Measurements from ENCODE around the gene GPSM3. TPM values are rescaled to one million over a fixed set of nuclear protein-coding genes. Genes with fewer than 3 reads are reported as not detected.

GPSM3 gene
- total and polyA plus RNA-seq, 2 of the 13 experiments (the other 11 are each of a cell fraction or from before 2014, with no cell fraction given): 0.18 to 6.2 TPM

- TF ChIP-seq DMTF1 (CRISPR knock-in tag; IDR thresholded peaks at IDR 0.05) (no peak; the same call in 1 of the 2 replicates), KDM3A (CRISPR knock-in tag; IDR thresholded peaks at IDR 0.05; ENCODE audit: low read depth) (peak; percentile 50; the same call in 1 of the 2 replicates), ZNF501 (CRISPR knock-in tag; IDR thresholded peaks at IDR 0.05) (peak; percentile 80), CEBPB (IDR thresholded peaks at IDR 0.05; ENCODE audit: borderline replicate concordance, low read depth, low read length) (peak; percentile 67; the same call in 1 of the 2 replicates), ZNF567 (CRISPR knock-in tag; IDR thresholded peaks at IDR 0.05; ENCODE audit: borderline replicate concordance) (no peak), GTF2F1 (IDR thresholded peaks at IDR 0.05; ENCODE audit: low read length) (0 out of 2 replicates have a peak, but pooled peaks have one; percentile 5), CHD2 (IDR thresholded peaks at IDR 0.05; ENCODE audit: low read depth, low read length) (peak; percentile 80), JARID2 (CRISPR knock-in tag; IDR thresholded peaks at IDR 0.05; ENCODE audit: insufficient replicate concordance) (no peak), MATR3 (CRISPR knock-in tag; IDR thresholded peaks at IDR 0.05) (no peak), ZNF564 (CRISPR knock-in tag; IDR thresholded peaks at IDR 0.05) (no peak), PPARG (CRISPR knock-in tag; conservative IDR thresholded peaks at IDR 0.05) (no peak), CCDC6 (CRISPR knock-in tag; IDR thresholded peaks at IDR 0.05) (no peak), FIP1L1 (IDR thresholded peaks at IDR 0.05; ENCODE audit: borderline replicate concordance, insufficient read depth, low read depth, low read length) (no peak), U2AF2 (IDR thresholded peaks at IDR 0.05; ENCODE audit: low read depth, low read length) (peak; percentile 91), ZNF562 (CRISPR knock-in tag; IDR thresholded peaks at IDR 0.05; ENCODE audit: borderline replicate concordance) (no peak), POGZ (CRISPR knock-in tag; IDR thresholded peaks at IDR 0.05) (no peak), DNMT3B (CRISPR knock-in tag; conservative IDR thresholded peaks at IDR 0.05) (peak; percentile 57; the same call in 1 of the 2 replicates), ZFP82 (CRISPR knock-in tag; IDR thresholded peaks at IDR 0.05; ENCODE audit: borderline replicate concordance) (no peak), NFRKB (IDR thresholded peaks at IDR 0.05) (no peak), RBFOX2 (IDR thresholded peaks at IDR 0.05; ENCODE audit: low read depth, low read length) (no peak; the same call in 1 of the 2 replicates), ZBTB7B (CRISPR knock-in tag; IDR thresholded peaks at IDR 0.05) (no peak), KAT7 (CRISPR knock-in tag; IDR thresholded peaks at IDR 0.05; ENCODE audit: borderline replicate concordance) (no peak), FUBP1 (CRISPR knock-in tag; IDR thresholded peaks at IDR 0.05; ENCODE audit: borderline replicate concordance) (no peak)
- TF ChIP-seq, protein P1, sequence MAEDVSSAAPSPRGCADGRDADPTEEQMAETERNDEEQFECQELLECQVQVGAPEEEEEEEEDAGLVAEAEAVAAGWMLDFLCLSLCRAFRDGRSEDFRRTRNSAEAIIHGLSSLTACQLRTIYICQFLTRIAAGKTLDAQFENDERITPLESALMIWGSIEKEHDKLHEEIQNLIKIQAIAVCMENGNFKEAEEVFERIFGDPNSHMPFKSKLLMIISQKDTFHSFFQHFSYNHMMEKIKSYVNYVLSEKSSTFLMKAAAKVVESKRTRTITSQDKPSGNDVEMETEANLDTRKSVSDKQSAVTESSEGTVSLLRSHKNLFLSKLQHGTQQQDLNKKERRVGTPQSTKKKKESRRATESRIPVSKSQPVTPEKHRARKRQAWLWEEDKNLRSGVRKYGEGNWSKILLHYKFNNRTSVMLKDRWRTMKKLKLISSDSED (CRISPR knock-in tag; IDR thresholded peaks at IDR 0.05): no peak
- TF ChIP-seq, protein P2, sequence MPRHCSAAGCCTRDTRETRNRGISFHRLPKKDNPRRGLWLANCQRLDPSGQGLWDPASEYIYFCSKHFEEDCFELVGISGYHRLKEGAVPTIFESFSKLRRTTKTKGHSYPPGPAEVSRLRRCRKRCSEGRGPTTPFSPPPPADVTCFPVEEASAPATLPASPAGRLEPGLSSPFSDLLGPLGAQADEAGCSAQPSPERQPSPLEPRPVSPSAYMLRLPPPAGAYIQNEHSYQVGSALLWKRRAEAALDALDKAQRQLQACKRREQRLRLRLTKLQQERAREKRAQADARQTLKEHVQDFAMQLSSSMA (CRISPR knock-in tag; IDR thresholded peaks at IDR 0.05): no peak
Observed at GRCh38 chr6:32177788-32178546, 14.5 kb downstream of the GPSM3 start, which contains the start of gene RNF5 (continued).
